ENCODE measurements around the gene RBCK1. TPM values are rescaled to one million over a fixed set of nuclear protein-coding genes. Genes with fewer than 3 reads are reported as not detected.

Gene RBCK1
- total and polyA plus RNA-seq, 9 of the 15 experiments (the other 6 are each of a cell fraction or from before 2014, with no cell fraction given): 5.9 to 59.3 (median 26.5) TPM

- peak; percentile 80 for TF ChIP-seq REST (IDR thresholded peaks at IDR 0.05; ENCODE audit: borderline replicate concordance)
- TF ChIP-seq REST (CRISPR knock-in tag; IDR thresholded peaks at IDR 0.05; ENCODE audit: low read depth): peak; percentile 73; the same call in 1 of the 2 replicates
- peak; percentile 83 for TF ChIP-seq HIVEP1 (CRISPR knock-in tag; IDR thresholded peaks at IDR 0.05)
- peak; percentile 96 for TF ChIP-seq DMBX1 (CRISPR knock-in tag; IDR thresholded peaks at IDR 0.05; ENCODE audit: borderline replicate concordance)
- TF ChIP-seq TBP (optimal IDR thresholded peaks at IDR 0.05; ENCODE audit: low read depth, low read length): peak; percentile 28
- TF ChIP-seq LEF1 (IDR thresholded peaks at IDR 0.05): peak; percentile 90
- TF ChIP-seq HCFC1 (IDR thresholded peaks at IDR 0.05; ENCODE audit: low read depth, low read length): peak; percentile 46
- peak; percentile 66 for TF ChIP-seq DACH1 (IDR thresholded peaks at IDR 0.05; ENCODE audit: partially characterized antibody)
- peak; percentile 70 for TF ChIP-seq USF1 (CRISPR knock-in tag; IDR thresholded peaks at IDR 0.05)
- TF ChIP-seq MEIS2 (IDR thresholded peaks at IDR 0.05; ENCODE audit: partially characterized antibody): peak; percentile 54
- peak; percentile 100 for TF ChIP-seq CEBPG (CRISPR knock-in tag; IDR thresholded peaks at IDR 0.05)
- TF ChIP-seq CEBPG (tag; conservative IDR thresholded peaks at IDR 0.05 in 1 of 2, IDR thresholded peaks at IDR 0.05 in 1 of 2): peak; percentile 98 to 100
- 0 out of 2 replicates have a peak, but pooled peaks have one; percentile 3 for TF ChIP-seq PTRF (tag; IDR thresholded peaks at IDR 0.05)
- peak; percentile 75; the same call in 1 of the 2 replicates for TF ChIP-seq BHLHE40 (IDR thresholded peaks at IDR 0.05; ENCODE audit: low read length)
- TF ChIP-seq HLTF (IDR thresholded peaks at IDR 0.05): 0 out of 2 replicates have a peak, but pooled peaks have one; percentile 50
- peak; percentile 100 for TF ChIP-seq CEBPB (tag; IDR thresholded peaks at IDR 0.05)
- 0 out of 2 replicates have a peak, but pooled peaks have one; percentile 57 for TF ChIP-seq BCL6 (CRISPR knock-in tag; IDR thresholded peaks at IDR 0.05)
- 0 out of 4 replicates have a peak, but pooled peaks of 1 of the 2 experiments have one; percentile 54 for TF ChIP-seq FOXA3 (CRISPR knock-in tag; conservative IDR thresholded peaks at IDR 0.05 in 1 of 2, IDR thresholded peaks at IDR 0.05 in 1 of 2)
- TF ChIP-seq ETV5 (CRISPR knock-in tag; IDR thresholded peaks at IDR 0.05; ENCODE audit: low read depth): peak; percentile 98
- peak; percentile 97 for TF ChIP-seq SMAD4 (CRISPR knock-in tag; conservative IDR thresholded peaks at IDR 0.05)
- peak; percentile 92 for TF ChIP-seq ZNF175 (CRISPR knock-in tag; IDR thresholded peaks at IDR 0.05; ENCODE audit: low read depth)
These were observed 36.1 kb upstream of the RBCK1 start (continued) for GRCh38 chr20:371755-372542.
